Mesothelial cell of epicardium (in vitro differentiated cells): ENCODE results near the gene LDB2. TPM values are rescaled to one million over a fixed set of nuclear protein-coding genes. Genes with fewer than 3 reads are reported as not detected.

Experiments
- DNase-seq, 2 experiments: peaks; one replicate each; pipeline ENCODE4 v3.0.0; 2021; ENCODE audit warnings: low spot score in 2 of 2; ENCODE audit not compliant: unreplicated experiment in 2 of 2
- H3K27ac Mint-ChIP-seq: 2 replicates; pipeline ENCODE4 v1.8.0; 2021; ENCODE audit warnings: mixed read lengths
- H3K27me3 Mint-ChIP-seq: 2 replicates; pipeline ENCODE4 v1.8.0; 2021; ENCODE audit warnings: low read depth, mixed read lengths
- H3K36me3 Mint-ChIP-seq: 2 replicates; pipeline ENCODE4 v1.8.0; 2021; ENCODE audit warnings: mixed read lengths
- H3K4me1 Mint-ChIP-seq: 2 replicates; pipeline ENCODE4 v1.8.0; 2021; ENCODE audit warnings: mixed read lengths
- H3K4me3 Mint-ChIP-seq: 2 replicates; pipeline ENCODE4 v1.8.0; 2021; ENCODE audit warnings: mild to moderate bottlenecking, moderate library complexity, mixed read lengths
- H3K9me3 Mint-ChIP-seq: 2 replicates; pipeline ENCODE4 v1.8.0; 2021; ENCODE audit warnings: mixed read lengths
- total RNA-seq: library from RNA; stranded (reverse); gene quantifications from 3 replicates; pipeline ENCODE4 v1.2.1, GENCODE V29; 2021
- TF ChIP-seq, protein P1 (sequence below): fragments of 200-600 bp; sonication (generic); IDR thresholded peaks from one replicate; pipeline ENCODE4 v1.5.0; 2021; ENCODE audit warnings: antibody characterized with exemption; ENCODE audit not compliant: unreplicated experiment

Gene LDB2
- total RNA-seq, 1 donor from 2014 or later, result 7.6 TPM

GRCh38 chr4:16801356-16801755 is 97.1 kb downstream of the LDB2 start:
- TF ChIP-seq, protein P1, sequence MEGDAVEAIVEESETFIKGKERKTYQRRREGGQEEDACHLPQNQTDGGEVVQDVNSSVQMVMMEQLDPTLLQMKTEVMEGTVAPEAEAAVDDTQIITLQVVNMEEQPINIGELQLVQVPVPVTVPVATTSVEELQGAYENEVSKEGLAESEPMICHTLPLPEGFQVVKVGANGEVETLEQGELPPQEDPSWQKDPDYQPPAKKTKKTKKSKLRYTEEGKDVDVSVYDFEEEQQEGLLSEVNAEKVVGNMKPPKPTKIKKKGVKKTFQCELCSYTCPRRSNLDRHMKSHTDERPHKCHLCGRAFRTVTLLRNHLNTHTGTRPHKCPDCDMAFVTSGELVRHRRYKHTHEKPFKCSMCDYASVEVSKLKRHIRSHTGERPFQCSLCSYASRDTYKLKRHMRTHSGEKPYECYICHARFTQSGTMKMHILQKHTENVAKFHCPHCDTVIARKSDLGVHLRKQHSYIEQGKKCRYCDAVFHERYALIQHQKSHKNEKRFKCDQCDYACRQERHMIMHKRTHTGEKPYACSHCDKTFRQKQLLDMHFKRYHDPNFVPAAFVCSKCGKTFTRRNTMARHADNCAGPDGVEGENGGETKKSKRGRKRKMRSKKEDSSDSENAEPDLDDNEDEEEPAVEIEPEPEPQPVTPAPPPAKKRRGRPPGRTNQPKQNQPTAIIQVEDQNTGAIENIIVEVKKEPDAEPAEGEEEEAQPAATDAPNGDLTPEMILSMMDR, result no peak
- DNase-seq, result no peak
- Mint-ChIP-seq H3K9me3 (no peaks in the 10 kb centered on the region), H3K27ac (no peak overlapping the region), H3K4me1 (no peaks in the 10 kb centered on the region), H3K36me3 (no peaks in the 10 kb centered on the region), H3K27me3 (peaks cover 2% of the 10 kb centered on the region), H3K4me3 (no peak overlapping the region)

- H3K4me3 Mint-ChIP-seq, result no peak overlapping the region
- no peak overlapping the region for H3K27ac Mint-ChIP-seq
- H3K9me3 Mint-ChIP-seq, result no peaks in the 10 kb centered on the region
- H3K36me3 Mint-ChIP-seq, result no peaks in the 10 kb centered on the region
- peak in 1 of 2 experiments; percentile 44 for DNase-seq
- TF ChIP-seq, protein P1, result peak; percentile 56
- peaks cover 3% of the 10 kb centered on the region for H3K4me1 Mint-ChIP-seq
- no peaks in the 10 kb centered on the region for H3K27me3 Mint-ChIP-seq
Measured at GRCh38 chr4:16794816-16795445, 103.5 kb downstream of the LDB2 start.

- DNase-seq, result no peak
- H3K9me3 Mint-ChIP-seq, result no peaks in the 10 kb centered on the region
- TF ChIP-seq, protein P1, result no peak
- H3K4me3 Mint-ChIP-seq, result no peak overlapping the region
- peaks cover 3% of the 10 kb centered on the region for H3K4me1 Mint-ChIP-seq
- H3K36me3 Mint-ChIP-seq, result no peaks in the 10 kb centered on the region
- no peak overlapping the region for H3K27ac Mint-ChIP-seq
- peaks cover 2% of the 10 kb centered on the region for H3K27me3 Mint-ChIP-seq
Measured at GRCh38 chr4:16791460-16791859, 107.0 kb downstream of the LDB2 start.

GRCh38 chr4:16790508-16790907 is 107.9 kb downstream of the LDB2 start:
- DNase-seq, result no peak
- Mint-ChIP-seq H3K4me1 (peaks cover 3% of the 10 kb centered on the region), H3K27ac (no peak overlapping the region), H3K9me3 (no peaks in the 10 kb centered on the region), H3K36me3 (no peaks in the 10 kb centered on the region), H3K4me3 (no peak overlapping the region), H3K27me3 (peaks cover 2% of the 10 kb centered on the region)
- TF ChIP-seq, protein P1, result no peak

DNA sequence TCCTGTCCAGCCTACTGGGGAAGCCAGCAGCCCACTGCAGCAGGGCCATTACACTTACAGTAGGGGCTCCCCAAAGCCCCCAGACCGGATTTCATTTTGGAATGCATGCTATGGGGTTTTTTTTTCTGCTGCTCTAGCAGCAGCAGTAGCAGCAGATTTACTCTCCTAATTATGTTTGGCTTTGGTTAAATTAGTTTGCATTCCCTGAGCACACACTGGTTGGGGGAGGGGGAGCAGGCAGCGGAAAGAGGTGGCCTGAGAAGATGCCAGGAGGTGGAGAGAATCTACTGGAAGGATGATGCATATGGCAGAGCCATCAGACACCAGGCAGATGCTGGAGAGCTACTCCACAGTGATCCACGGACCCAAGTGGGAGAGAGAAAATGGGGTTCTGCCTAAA is 109.6 kb downstream of the LDB2 start:
- Mint-ChIP-seq H3K36me3 (no peaks in the 10 kb centered on the region), H3K9me3 (no peaks in the 10 kb centered on the region), H3K4me3 (no peak overlapping the region), H3K4me1 (peaks cover 3% of the 10 kb centered on the region), H3K27ac (no peak overlapping the region), H3K27me3 (peaks cover 2% of the 10 kb centered on the region)
- TF ChIP-seq, protein P1, result no peak
- DNase-seq, result no peak
